K562 (cell line): ENCODE measurements around the gene ATXN1. TPM values are rescaled to one million over a fixed set of nuclear protein-coding genes. Genes with fewer than 3 reads are reported as not detected.

ENCODE experiments used
- CEBPZ ChIP-seq: fragments of 150-350 bp; IDR thresholded peaks from 2 replicates; pipeline ENCODE4 v1.6.1; 2014; ENCODE audit warnings: low read depth, mild to moderate bottlenecking, low read length, borderline replicate concordance
- CREB5 ChIP-seq: fragments of 250-450 bp; sonication (Bioruptor Pico); IDR thresholded peaks from 2 replicates; pipeline ENCODE4 v1.5.0; 2020; ENCODE audit warnings: mild to moderate bottlenecking
- FOXJ2 ChIP-seq: fragments of 200-800 bp; sonication (Bioruptor generic); IDR thresholded peaks from 2 replicates; pipeline ENCODE4 v1.6.1; 2016; ENCODE audit warnings: missing genetic modification characterization, missing compliant biosample characterization
- FOXK2 ChIP-seq, 2 experiments: fragments of 450-650 bp; IDR thresholded peaks in 1 of 2; conservative IDR thresholded peaks in 1 of 2; 2 replicates each; pipeline ENCODE4 v1.6.1; 2016; ENCODE audit warnings: low read depth in 2 of 2, mild to moderate bottlenecking in 1 of 2
- GATAD2A ChIP-seq: fragments of 450-650 bp; IDR thresholded peaks from 2 replicates; pipeline ENCODE4 v1.6.1; 2017
- TCF3 ChIP-seq: sonication (generic); formaldehyde crosslinking; IDR thresholded peaks from 2 replicates; pipeline ENCODE4 v1.4.0; 2020; ENCODE audit warnings: mild to moderate bottlenecking, missing genetic modification reagents
- ZNF583 ChIP-seq: fragments of 250-450 bp; sonication (Bioruptor Pico); IDR thresholded peaks from 2 replicates; pipeline ENCODE4 v1.4.0; 2020
- ZNF589 ChIP-seq: fragments of 200-800 bp; sonication (Bioruptor generic); IDR thresholded peaks from 2 replicates; pipeline ENCODE4 v1.6.1; 2016; ENCODE audit warnings: low read depth, missing genetic modification characterization, missing compliant biosample characterization
- ZNF77 ChIP-seq: fragments of 250-450 bp; sonication (Bioruptor Pico); IDR thresholded peaks from 2 replicates; pipeline ENCODE4 v1.5.0; 2020
- ZZZ3 ChIP-seq: fragments of 450-650 bp; IDR thresholded peaks from 2 replicates; pipeline ENCODE4 v1.6.1; 2016; ENCODE audit warnings: antibody characterized with exemption, mild to moderate bottlenecking, moderate library complexity
- polyA plus RNA-seq, 8 experiments: library from polyadenylated mRNA; depleted of rRNA in 4 of 8; stranded (reverse) in 5 of 8; unstranded in 3 of 8; fragments of >200 nt; fragmentation: Nextera tagmentation in 2 of 8; fragmentation: Illumina TruSeq in 1 of 8; extraction: Ambion mirVana in 2 of 8; extraction: Trizol in 1 of 8; gene quantifications; 2 replicates each; pipeline versions ENCODE4 v1.2.1 to v1.2.3, GENCODE V29; 2011 to 2014; ENCODE audit warnings: inconsistent platforms in 1 of 8, missing spikeins in 1 of 8
- total RNA-seq, 7 experiments: library from RNA; depleted of rRNA in 6 of 7; stranded (reverse); fragments of >200 nt in 6 of 7; fragmentation: Illumina TruSeq in 2 of 7; extraction: Trizol in 2 of 7; gene quantifications; 2 replicates each; pipeline versions ENCODE4 v1.2.1 to v1.2.3, GENCODE V29; 2011 to 2021; ENCODE audit warnings: low replicate concordance in 1 of 7
- TF ChIP-seq, protein P1 (sequence below): fragments of 200-800 bp; sonication (Bioruptor generic); IDR thresholded peaks from 2 replicates; pipeline ENCODE4 v1.6.1; 2016; ENCODE audit warnings: missing genetic modification characterization, missing compliant biosample characterization
- TF ChIP-seq, protein P2 (sequence below), 2 experiments: fragments of 450-650 bp; IDR thresholded peaks; 2 replicates each; pipeline ENCODE4 v1.6.1; 2016
- TF ChIP-seq, protein P3 (sequence below), 2 experiments: fragments of 200-800 bp in 1 of 2; sonication (Bioruptor generic) in 1 of 2; sonication (generic) in 1 of 2; formaldehyde crosslinking in 1 of 2; IDR thresholded peaks in 1 of 2; conservative IDR thresholded peaks in 1 of 2; 2 replicates each; pipeline versions ENCODE4 v1.5.0 to v1.6.1; 2016 to 2020; ENCODE audit warnings: missing compliant biosample characterization in 1 of 2, missing genetic modification characterization in 1 of 2, missing genetic modification reagents in 1 of 2

ATXN1 gene
- total and polyA plus RNA-seq, 9 of the 15 experiments (the other 6 are each of a cell fraction or from before 2014, with no cell fraction given) = under 0.01 to 1.2 (median 0.58) TPM

DNA sequence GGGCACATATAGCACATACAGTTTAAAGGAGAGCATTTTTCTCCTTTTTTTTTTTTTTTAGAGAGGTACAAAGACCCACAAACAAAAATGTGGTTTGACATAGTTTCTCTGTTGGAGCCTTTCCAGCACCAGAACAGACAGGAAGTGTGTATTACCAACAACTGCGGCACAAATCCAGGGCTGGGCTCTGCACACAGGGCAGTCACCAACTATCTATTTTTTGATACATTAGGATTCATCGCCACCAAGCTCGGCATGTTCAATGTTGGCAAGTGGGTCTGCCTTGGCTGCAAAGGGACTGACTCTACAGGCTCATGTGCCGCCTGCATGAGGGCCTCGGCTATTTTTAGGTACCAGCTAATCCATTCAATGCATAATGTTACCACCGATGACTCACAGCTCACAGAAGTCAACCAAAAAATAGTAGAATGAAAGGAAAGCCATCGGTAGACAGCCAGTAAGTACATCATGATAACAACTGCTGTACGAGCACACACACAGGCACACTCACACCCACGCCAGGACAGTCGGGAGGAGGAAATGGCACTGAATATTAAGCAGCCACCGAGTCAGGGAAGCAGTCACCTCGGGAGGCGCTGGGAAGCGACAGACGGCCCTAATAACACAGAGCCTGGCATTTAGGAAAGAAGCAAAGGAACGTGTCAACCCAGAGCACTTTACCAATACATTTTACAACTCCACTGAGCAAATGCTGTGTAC, 441.3 kb downstream of the ATXN1 start (continued):
- TF ChIP-seq, protein P1, sequence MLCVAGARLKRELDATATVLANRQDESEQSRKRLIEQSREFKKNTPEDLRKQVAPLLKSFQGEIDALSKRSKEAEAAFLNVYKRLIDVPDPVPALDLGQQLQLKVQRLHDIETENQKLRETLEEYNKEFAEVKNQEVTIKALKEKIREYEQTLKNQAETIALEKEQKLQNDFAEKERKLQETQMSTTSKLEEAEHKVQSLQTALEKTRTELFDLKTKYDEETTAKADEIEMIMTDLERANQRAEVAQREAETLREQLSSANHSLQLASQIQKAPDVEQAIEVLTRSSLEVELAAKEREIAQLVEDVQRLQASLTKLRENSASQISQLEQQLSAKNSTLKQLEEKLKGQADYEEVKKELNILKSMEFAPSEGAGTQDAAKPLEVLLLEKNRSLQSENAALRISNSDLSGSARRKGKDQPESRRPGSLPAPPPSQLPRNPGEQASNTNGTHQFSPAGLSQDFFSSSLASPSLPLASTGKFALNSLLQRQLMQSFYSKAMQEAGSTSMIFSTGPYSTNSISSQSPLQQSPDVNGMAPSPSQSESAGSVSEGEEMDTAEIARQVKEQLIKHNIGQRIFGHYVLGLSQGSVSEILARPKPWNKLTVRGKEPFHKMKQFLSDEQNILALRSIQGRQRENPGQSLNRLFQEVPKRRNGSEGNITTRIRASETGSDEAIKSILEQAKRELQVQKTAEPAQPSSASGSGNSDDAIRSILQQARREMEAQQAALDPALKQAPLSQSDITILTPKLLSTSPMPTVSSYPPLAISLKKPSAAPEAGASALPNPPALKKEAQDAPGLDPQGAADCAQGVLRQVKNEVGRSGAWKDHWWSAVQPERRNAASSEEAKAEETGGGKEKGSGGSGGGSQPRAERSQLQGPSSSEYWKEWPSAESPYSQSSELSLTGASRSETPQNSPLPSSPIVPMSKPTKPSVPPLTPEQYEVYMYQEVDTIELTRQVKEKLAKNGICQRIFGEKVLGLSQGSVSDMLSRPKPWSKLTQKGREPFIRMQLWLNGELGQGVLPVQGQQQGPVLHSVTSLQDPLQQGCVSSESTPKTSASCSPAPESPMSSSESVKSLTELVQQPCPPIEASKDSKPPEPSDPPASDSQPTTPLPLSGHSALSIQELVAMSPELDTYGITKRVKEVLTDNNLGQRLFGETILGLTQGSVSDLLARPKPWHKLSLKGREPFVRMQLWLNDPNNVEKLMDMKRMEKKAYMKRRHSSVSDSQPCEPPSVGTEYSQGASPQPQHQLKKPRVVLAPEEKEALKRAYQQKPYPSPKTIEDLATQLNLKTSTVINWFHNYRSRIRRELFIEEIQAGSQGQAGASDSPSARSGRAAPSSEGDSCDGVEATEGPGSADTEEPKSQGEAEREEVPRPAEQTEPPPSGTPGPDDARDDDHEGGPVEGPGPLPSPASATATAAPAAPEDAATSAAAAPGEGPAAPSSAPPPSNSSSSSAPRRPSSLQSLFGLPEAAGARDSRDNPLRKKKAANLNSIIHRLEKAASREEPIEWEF = peak; percentile 60; the same call in 1 of the 2 replicates
- TF ChIP-seq, protein P2, sequence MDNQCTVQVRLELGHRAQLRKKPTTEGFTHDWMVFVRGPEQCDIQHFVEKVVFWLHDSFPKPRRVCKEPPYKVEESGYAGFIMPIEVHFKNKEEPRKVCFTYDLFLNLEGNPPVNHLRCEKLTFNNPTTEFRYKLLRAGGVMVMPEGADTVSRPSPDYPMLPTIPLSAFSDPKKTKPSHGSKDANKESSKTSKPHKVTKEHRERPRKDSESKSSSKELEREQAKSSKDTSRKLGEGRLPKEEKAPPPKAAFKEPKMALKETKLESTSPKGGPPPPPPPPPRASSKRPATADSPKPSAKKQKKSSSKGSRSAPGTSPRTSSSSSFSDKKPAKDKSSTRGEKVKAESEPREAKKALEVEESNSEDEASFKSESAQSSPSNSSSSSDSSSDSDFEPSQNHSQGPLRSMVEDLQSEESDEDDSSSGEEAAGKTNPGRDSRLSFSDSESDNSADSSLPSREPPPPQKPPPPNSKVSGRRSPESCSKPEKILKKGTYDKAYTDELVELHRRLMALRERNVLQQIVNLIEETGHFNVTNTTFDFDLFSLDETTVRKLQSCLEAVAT (IDR thresholded peaks at IDR 0.05) = 0 out of 4 replicates have a peak, but pooled peaks of 1 of the 2 experiments have one; percentile 59
- no peak for TF ChIP-seq CEBPZ
- TF ChIP-seq ZZZ3 = no peak
- TF ChIP-seq ZNF589 (CRISPR knock-in tag) = no peak
- TF ChIP-seq, protein P3, sequence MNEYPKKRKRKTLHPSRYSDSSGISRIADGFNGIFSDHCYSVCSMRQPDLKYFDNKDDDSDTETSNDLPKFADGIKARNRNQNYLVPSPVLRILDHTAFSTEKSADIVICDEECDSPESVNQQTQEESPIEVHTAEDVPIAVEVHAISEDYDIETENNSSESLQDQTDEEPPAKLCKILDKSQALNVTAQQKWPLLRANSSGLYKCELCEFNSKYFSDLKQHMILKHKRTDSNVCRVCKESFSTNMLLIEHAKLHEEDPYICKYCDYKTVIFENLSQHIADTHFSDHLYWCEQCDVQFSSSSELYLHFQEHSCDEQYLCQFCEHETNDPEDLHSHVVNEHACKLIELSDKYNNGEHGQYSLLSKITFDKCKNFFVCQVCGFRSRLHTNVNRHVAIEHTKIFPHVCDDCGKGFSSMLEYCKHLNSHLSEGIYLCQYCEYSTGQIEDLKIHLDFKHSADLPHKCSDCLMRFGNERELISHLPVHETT (CRISPR knock-in tag; conservative IDR thresholded peaks at IDR 0.05 in 1 of 2, IDR thresholded peaks at IDR 0.05 in 1 of 2) = no peak
- TF ChIP-seq FOXK2 (conservative IDR thresholded peaks at IDR 0.05 in 1 of 2, IDR thresholded peaks at IDR 0.05 in 1 of 2; ENCODE audit: low read depth in 2 of 2) = 0 out of 4 replicates have a peak, but pooled peaks of 1 of the 2 experiments have one; percentile 34
- TF ChIP-seq ZNF77 (CRISPR knock-in tag) = no peak
- no peak for TF ChIP-seq FOXJ2 (tag)
- TF ChIP-seq ZNF583 (CRISPR knock-in tag) = no peak
- no peak for TF ChIP-seq CREB5 (CRISPR knock-in tag)
- TF ChIP-seq GATAD2A = peak; percentile 54; the same call in 1 of the 2 replicates
- peak; percentile 74 for TF ChIP-seq TCF3 (CRISPR knock-in tag)
